ENCODE results near the gene ZEB2. TPM values are rescaled to one million over a fixed set of nuclear protein-coding genes. Genes with fewer than 3 reads are reported as not detected.
A peak's percentile ranks its signal among the peaks of the same experiment; 100 is the strongest.

The ZEB2 gene
- total RNA-seq, 1 donor from 2014 or later, result 6.3 TPM

- TF ChIP-seq, protein P1, sequence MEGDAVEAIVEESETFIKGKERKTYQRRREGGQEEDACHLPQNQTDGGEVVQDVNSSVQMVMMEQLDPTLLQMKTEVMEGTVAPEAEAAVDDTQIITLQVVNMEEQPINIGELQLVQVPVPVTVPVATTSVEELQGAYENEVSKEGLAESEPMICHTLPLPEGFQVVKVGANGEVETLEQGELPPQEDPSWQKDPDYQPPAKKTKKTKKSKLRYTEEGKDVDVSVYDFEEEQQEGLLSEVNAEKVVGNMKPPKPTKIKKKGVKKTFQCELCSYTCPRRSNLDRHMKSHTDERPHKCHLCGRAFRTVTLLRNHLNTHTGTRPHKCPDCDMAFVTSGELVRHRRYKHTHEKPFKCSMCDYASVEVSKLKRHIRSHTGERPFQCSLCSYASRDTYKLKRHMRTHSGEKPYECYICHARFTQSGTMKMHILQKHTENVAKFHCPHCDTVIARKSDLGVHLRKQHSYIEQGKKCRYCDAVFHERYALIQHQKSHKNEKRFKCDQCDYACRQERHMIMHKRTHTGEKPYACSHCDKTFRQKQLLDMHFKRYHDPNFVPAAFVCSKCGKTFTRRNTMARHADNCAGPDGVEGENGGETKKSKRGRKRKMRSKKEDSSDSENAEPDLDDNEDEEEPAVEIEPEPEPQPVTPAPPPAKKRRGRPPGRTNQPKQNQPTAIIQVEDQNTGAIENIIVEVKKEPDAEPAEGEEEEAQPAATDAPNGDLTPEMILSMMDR (conservative IDR thresholded peaks at IDR 0.05; ENCODE audit: low read depth, low read length), result no peak
- DNase-seq (ENCODE audit: low read depth), result no peak
- H3K4me3 ChIP-seq (ENCODE audit: low read depth, low read length), result peak overlapping the region; percentile 10
Observed at GRCh38 chr2:144511226-144511810, 8.6 kb downstream of the ZEB2 start.

- TF ChIP-seq, protein P1 (conservative IDR thresholded peaks at IDR 0.05; ENCODE audit: low read depth, low read length), result no peak
- H3K4me3 ChIP-seq (ENCODE audit: low read depth, low read length), result peak overlapping the region; percentile 10
- DNase-seq (ENCODE audit: low read depth), result no peak
Observed at GRCh38 chr2:144510294-144510991, 9.5 kb downstream of the ZEB2 start.

GRCh38 chr2:144509879-144510221 lies 10.1 kb downstream of the ZEB2 start:
- H3K4me3 ChIP-seq (ENCODE audit: low read depth, low read length), result peak overlapping the region; percentile 10
- no peak for DNase-seq (ENCODE audit: low read depth)
- TF ChIP-seq, protein P1 (conservative IDR thresholded peaks at IDR 0.05; ENCODE audit: low read depth, low read length), result no peak

DNA sequence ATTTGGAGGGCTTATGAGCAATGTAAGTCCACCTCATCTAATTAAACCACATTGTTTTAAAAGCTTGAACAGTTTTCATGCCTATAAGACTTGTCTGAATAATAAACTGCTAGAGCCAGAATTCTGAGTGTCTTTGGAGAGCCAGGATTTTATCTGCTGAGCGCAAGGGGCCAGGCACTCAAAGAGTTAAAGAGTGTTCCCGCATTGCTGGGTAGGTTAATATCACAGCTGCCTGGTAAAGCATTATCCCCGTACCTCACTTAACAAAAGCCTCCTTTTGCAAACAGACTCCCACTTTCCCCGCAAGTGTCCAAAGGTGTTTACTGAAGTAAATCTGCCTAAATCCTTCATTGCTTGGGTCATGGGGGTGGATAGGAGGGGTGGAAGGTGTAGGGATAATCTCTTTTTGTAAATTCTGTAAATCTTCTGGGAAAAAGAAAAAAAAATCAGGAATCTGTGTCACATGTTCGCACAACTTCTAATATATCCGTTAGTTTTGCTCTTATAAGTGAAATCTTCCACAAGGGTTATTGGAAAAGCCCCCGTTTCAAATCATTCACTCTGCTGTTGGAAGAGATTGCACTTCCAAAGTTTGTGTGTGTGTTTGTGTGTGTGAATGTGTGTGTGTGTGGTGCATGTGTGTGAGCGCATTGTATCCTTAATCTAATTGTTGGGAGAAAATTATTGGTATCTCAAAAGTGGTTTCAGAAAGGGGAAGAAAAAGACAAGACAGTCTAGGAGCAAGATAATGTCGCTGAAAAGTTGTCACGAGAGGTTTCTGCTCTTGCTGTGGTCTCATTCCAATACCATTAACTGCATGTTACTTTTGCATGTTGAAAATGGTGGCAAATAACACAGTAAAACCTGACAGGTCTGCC lies 10.7 kb downstream of the ZEB2 start:
- peak overlapping the region; percentile 26 for H3K4me3 ChIP-seq (ENCODE audit: low read depth, low read length)
- TF ChIP-seq, protein P1 (conservative IDR thresholded peaks at IDR 0.05; ENCODE audit: low read depth, low read length), result no peak

GRCh38 chr2:144508172-144508851 lies 11.6 kb downstream of the ZEB2 start:
- H3K4me3 ChIP-seq (ENCODE audit: low read depth, low read length), result peak overlapping the region; percentile 10
- DNase-seq (ENCODE audit: low read depth), result no peak
- TF ChIP-seq, protein P1 (conservative IDR thresholded peaks at IDR 0.05; ENCODE audit: low read depth, low read length), result no peak

More for the DNA sequence above, 10.7 kb downstream of the ZEB2 start:
- no peak for DNase-seq (ENCODE audit: low read depth)

GRCh38 chr2:144507441-144508171 lies 12.3 kb downstream of the ZEB2 start:
- TF ChIP-seq, protein P1 (conservative IDR thresholded peaks at IDR 0.05; ENCODE audit: low read depth, low read length), result no peak
- no peak for DNase-seq (ENCODE audit: low read depth)
- peak overlapping the region; percentile 23 for H3K4me3 ChIP-seq (ENCODE audit: low read depth, low read length)
